ENCODE data around the gene ANKRD31. TPM values are rescaled to one million over a fixed set of nuclear protein-coding genes. Genes with fewer than 3 reads are reported as not detected.
"Not testable (repeated sequence)": the region's sequence is repeated elsewhere in the genome, so short reads cannot be mapped to it uniquely, and the experiment has no call there.

The ANKRD31 gene
- total and polyA plus RNA-seq, 12 donors = 0.06 to 0.88 (median 0.42) TPM

DNA sequence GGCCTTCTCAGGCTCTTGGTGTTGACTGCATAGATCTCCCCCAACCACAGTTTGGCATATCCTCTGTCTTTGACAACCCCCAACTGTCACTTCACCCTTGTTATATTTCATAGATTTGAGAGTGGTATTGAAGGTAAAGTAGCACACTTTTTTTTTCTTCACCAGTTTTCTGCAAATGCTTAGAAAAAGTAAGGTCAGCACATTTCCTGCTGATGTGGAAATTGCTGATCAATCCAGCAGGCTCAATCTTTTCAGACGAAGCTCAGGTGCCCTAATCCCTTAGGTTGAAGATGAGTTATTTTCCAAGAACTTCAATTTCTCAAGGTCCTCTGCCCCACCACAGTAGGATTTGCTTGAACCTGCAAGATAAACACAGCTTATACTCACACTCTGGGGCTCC is 38.5 kb upstream of the ANKRD31 start:
- intact Hi-C loops (cut with DNase I) = no loop called here
- Histone ChIP-seq H3K4me3 (no peak overlapping the region), H3K27ac (no peak overlapping the region), H3K4me1 (replicated peaks in 1 of 2) (no peaks in the 10 kb centered on the region), H3K27me3 (no peaks in the 10 kb centered on the region), H3K36me3 (replicated peaks in 1 of 2) (no peaks in the 10 kb centered on the region), H3K9me3 (replicated peaks in 1 of 3) (no peaks in the 10 kb centered on the region)
- no peak for DNase-seq
- no peak for TF ChIP-seq POLR2A (IDR thresholded peaks at IDR 0.05)
- TF ChIP-seq, protein P1, sequence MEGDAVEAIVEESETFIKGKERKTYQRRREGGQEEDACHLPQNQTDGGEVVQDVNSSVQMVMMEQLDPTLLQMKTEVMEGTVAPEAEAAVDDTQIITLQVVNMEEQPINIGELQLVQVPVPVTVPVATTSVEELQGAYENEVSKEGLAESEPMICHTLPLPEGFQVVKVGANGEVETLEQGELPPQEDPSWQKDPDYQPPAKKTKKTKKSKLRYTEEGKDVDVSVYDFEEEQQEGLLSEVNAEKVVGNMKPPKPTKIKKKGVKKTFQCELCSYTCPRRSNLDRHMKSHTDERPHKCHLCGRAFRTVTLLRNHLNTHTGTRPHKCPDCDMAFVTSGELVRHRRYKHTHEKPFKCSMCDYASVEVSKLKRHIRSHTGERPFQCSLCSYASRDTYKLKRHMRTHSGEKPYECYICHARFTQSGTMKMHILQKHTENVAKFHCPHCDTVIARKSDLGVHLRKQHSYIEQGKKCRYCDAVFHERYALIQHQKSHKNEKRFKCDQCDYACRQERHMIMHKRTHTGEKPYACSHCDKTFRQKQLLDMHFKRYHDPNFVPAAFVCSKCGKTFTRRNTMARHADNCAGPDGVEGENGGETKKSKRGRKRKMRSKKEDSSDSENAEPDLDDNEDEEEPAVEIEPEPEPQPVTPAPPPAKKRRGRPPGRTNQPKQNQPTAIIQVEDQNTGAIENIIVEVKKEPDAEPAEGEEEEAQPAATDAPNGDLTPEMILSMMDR (IDR thresholded peaks at IDR 0.05) = no peak
- 58 to 76% (median 64%) methylated on average over 1 of the region's 1 CpG for WGBS, 4 donors

DNA sequence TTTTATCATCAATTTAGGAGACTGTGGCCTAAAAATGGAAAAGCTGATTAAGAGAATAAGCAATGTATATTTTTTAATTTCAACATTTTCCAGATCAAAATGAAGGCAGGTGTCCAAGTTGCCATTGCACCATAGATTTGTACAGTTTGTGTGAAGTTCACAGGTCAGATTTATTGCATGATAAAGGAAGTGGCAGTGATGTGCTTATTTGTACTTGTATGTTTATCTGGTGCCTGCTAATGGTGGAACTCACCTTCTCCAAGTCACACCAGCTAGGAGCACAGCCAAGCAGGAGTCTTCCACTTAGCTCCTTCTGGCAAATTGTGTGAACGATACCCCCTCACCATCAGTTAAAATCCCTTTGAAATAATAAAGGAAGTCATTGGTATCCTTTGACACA is 37.8 kb upstream of the ANKRD31 start:
- intact Hi-C loops (cut with DNase I) = no loop called here
- no peak overlapping the region for H3K4me3 ChIP-seq
- 62 to 96% (median 92%) methylated on average over 1 of the region's 1 CpG for WGBS, 4 donors

GRCh38 chr5:75270605-75271004 is 33.9 kb upstream of the ANKRD31 start:
- H3K9me3 ChIP-seq (replicated peaks in 1 of 3); H3K36me3 ChIP-seq (replicated peaks in 1 of 2); H3K4me3 ChIP-seq; H3K27me3 ChIP-seq; H3K4me1 ChIP-seq (replicated peaks in 1 of 2); intact Hi-C loops (cut with DNase I); H3K27ac ChIP-seq; DNase-seq: not testable (repeated sequence)
- WGBS, 4 donors = 93 to 95% methylated on average over 15 to 16 of the region's 31 CpGs; no CpG with 5 or more reads in 2 of the 4 donors

More for the DNA sequence above, 37.8 kb upstream of the ANKRD31 start:
- H3K27me3 ChIP-seq = no peaks in the 10 kb centered on the region
- no peaks in the 10 kb centered on the region for H3K4me1 ChIP-seq (replicated peaks in 1 of 2)
- H3K9me3 ChIP-seq (replicated peaks in 1 of 3) = no peaks in the 10 kb centered on the region
- no peak for DNase-seq
- TF ChIP-seq POLR2A (IDR thresholded peaks at IDR 0.05) = no peak
- TF ChIP-seq, protein P1 (IDR thresholded peaks at IDR 0.05) = no peak
- no peak overlapping the region for H3K27ac ChIP-seq
- no peaks in the 10 kb centered on the region for H3K36me3 ChIP-seq (replicated peaks in 1 of 2)

DNA sequence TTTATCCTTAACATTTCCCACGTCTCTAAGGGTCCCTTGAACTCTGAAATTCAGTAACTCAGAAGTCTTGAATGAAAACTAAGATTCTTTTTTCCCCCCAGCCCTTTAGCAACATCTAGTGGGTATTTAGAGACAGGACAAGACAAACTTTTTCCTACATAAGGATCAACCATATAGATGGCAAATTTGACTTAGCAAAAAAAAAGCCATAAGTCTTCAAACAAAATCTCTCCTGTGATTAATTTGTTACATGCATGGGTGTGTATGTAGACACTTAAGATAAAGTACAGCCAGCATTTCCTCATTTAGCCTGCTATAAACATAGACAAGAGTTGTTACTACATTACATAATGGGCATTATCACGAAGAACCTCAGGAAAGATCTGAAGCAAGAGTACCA is 29.1 kb upstream of the ANKRD31 start:
- no peak for DNase-seq
- TF ChIP-seq, protein P1 (IDR thresholded peaks at IDR 0.05) = peak in 5 of 6 experiments; percentile 30 to 65 (median 50)
- TF ChIP-seq POLR2A (IDR thresholded peaks at IDR 0.05) = no peak
- Histone ChIP-seq H3K27me3 (no peaks in the 10 kb centered on the region), H3K9me3 (replicated peaks in 1 of 3) (peaks cover 0 to 4% (median 0%) of the 10 kb centered on the region in 3 donors), H3K4me3 (no peak overlapping the region), H3K36me3 (replicated peaks in 1 of 2) (no peaks in the 10 kb centered on the region), H3K27ac (no peak overlapping the region), H3K4me1 (replicated peaks in 1 of 2) (no peaks in the 10 kb centered on the region)
- 36 to 54% (median 42%) methylated on average over 2 of the region's 2 CpGs for WGBS, 4 donors
- intact Hi-C loops (cut with DNase I) = loop anchor here in 1 of 2 donors (10.0 kb wide), 1 partner anchor 331 kb away; no protein-coding TSS in a partner anchor

- H3K4me1 ChIP-seq (replicated peaks in 1 of 2) = no peaks in the 10 kb centered on the region
- intact Hi-C loops (cut with DNase I) = loop anchor here in 1 of 2 donors (10.0 kb wide), 1 partner anchor 327 kb away; no protein-coding TSS in a partner anchor
- TF ChIP-seq, protein P1 (IDR thresholded peaks at IDR 0.05) = no peak
- TF ChIP-seq POLR2A (IDR thresholded peaks at IDR 0.05) = no peak
- 75 to 87% (median 79%) methylated on average over 3 of the region's 3 CpGs for WGBS, 4 donors
- no peaks in the 10 kb centered on the region for H3K27me3 ChIP-seq
- H3K36me3 ChIP-seq (replicated peaks in 1 of 2) = no peaks in the 10 kb centered on the region
- no peak overlapping the region for H3K4me3 ChIP-seq
- H3K9me3 ChIP-seq (replicated peaks in 1 of 3) = no peaks in the 10 kb centered on the region
- H3K27ac ChIP-seq = no peak overlapping the region
- DNase-seq = no peak
Observed at GRCh38 chr5:75262271-75262670, 25.6 kb upstream of the ANKRD31 start.

Measured in adrenal gland (tissue), 12 donors.